CD8-positive, alpha-beta memory T cell (primary cell): ENCODE results near the gene MYO3B. TPM values are rescaled to one million over a fixed set of nuclear protein-coding genes. Genes with fewer than 3 reads are reported as not detected.
A peak's percentile ranks its signal among the peaks of the same experiment; 100 is the strongest.

Experiments
- CTCF ChIA-PET: fragments of 350-600 bp; sonication (Branson Sonifier 250); formaldehyde crosslinking; loops from one replicate; lab custom pipeline; 2021; ENCODE audit warnings: antibody characterized with exemption; lab: Charles Lee
- POLR2A ChIA-PET: fragments of 350-600 bp; sonication (Branson Sonifier 250); formaldehyde crosslinking; loops from one replicate; lab custom pipeline; 2021; ENCODE audit warnings: antibody characterized with exemption; lab: Charles Lee
- DNase-seq, 5 donors: peaks; one replicate each; pipeline versions ENCODE4 v3.0.0 to v3.0.0-alpha.2; 2020 to 2022; ENCODE audit warnings: mixed read lengths in 1 of 5
- H3K27ac ChIP-seq: one replicate; pipeline ENCODE4 v1.7.0; 2013; ENCODE audit warnings: low read depth, mild to moderate bottlenecking, low read length, moderate library complexity
- H3K27me3 ChIP-seq: 2 replicates; pipeline ENCODE4 v1.7.0; 2013; ENCODE audit warnings: low read length, mild to moderate bottlenecking; ENCODE audit not compliant: insufficient read depth, poor library complexity, severe bottlenecking
- H3K36me3 ChIP-seq: 2 replicates; pipeline ENCODE4 v1.7.0; 2013; ENCODE audit warnings: mild to moderate bottlenecking, low read length, moderate library complexity; ENCODE audit not compliant: insufficient read depth
- H3K4me1 ChIP-seq: 2 replicates; pipeline ENCODE4 v1.7.0; 2013; ENCODE audit warnings: mild to moderate bottlenecking, low read length, moderate library complexity; ENCODE audit not compliant: insufficient read depth
- H3K4me3 ChIP-seq: 2 replicates; pipeline ENCODE4 v1.7.0; 2013; ENCODE audit warnings: mild to moderate bottlenecking, low read length
- H3K9me3 ChIP-seq: 2 replicates; pipeline ENCODE4 v1.7.0; 2013; ENCODE audit warnings: mild to moderate bottlenecking, low read length
- H3K27ac Mint-ChIP-seq, 8 donors: one replicate each; pipeline ENCODE4 v1.8.0; 2020 to 2021; ENCODE audit warnings: mixed read lengths in 8 of 8, mild to moderate bottlenecking in 6 of 8, inconsistent platforms in 3 of 8, moderate library complexity in 3 of 8
- H3K27me3 Mint-ChIP-seq, 2 donors: one replicate each; pipeline ENCODE4 v1.8.0; 2020 to 2021; ENCODE audit warnings: mixed read lengths in 2 of 2, mild to moderate bottlenecking in 1 of 2, moderate library complexity in 1 of 2
- H3K36me3 Mint-ChIP-seq, 3 donors: one replicate each; pipeline ENCODE4 v1.8.0; 2020 to 2021; ENCODE audit warnings: mixed read lengths in 3 of 3, inconsistent platforms in 1 of 3, mild to moderate bottlenecking in 1 of 3
- H3K4me1 Mint-ChIP-seq, 3 donors: one replicate each; pipeline ENCODE4 v1.8.0; 2020 to 2021; ENCODE audit warnings: mixed read lengths in 3 of 3, inconsistent platforms in 1 of 3, mild to moderate bottlenecking in 1 of 3
- H3K4me3 Mint-ChIP-seq, 7 donors: one replicate each; pipeline ENCODE4 v1.8.0; 2020 to 2021; ENCODE audit warnings: mixed read lengths in 7 of 7, mild to moderate bottlenecking in 6 of 7, moderate library complexity in 4 of 7, inconsistent platforms in 2 of 7
- H3K9me3 Mint-ChIP-seq, 5 donors: one replicate each; pipeline ENCODE4 v1.8.0; 2020 to 2022; ENCODE audit warnings: mixed read lengths in 5 of 5, mild to moderate bottlenecking in 3 of 5, moderate library complexity in 2 of 5, inconsistent platforms in 1 of 5
- polyA plus RNA-seq: library from polyadenylated mRNA; unstranded; fragments of 300-500 nt; fragmentation: Illumina TruSeq; gene quantifications from one replicate; pipeline ENCODE4 v1.2.3, GENCODE V29; 2021
- total RNA-seq, 2 experiments: library from RNA; stranded (reverse); gene quantifications; one replicate each; pipeline ENCODE4 v1.2.3, GENCODE V29; 2021

The MYO3B gene
- total and polyA plus RNA-seq, 3 experiments from 2014 or later = 0.08 to 0.33 (median 0.18) TPM

- Mint-ChIP-seq H3K4me1 (peaks cover 7 to 17% (median 10%) of the 10 kb centered on the region in 3 donors), H3K27me3 (peaks cover 3 to 5% of the 10 kb centered on the region in 2 donors), H3K9me3 (no peaks in the 10 kb centered on the region), H3K36me3 (no peaks in the 10 kb centered on the region), H3K27ac (no peak overlapping the region), H3K4me3 (no peak overlapping the region)
- POLR2A ChIA-PET = no interaction called here
- Histone ChIP-seq H3K36me3 (no peaks in the 10 kb centered on the region), H3K27me3 (no peaks in the 10 kb centered on the region), H3K4me3 (no peak overlapping the region), H3K27ac (no peak overlapping the region), H3K4me1 (no peaks in the 10 kb centered on the region), H3K9me3 (no peaks in the 10 kb centered on the region)
- CTCF ChIA-PET = no interaction called here
- no peak for DNase-seq
These were observed 497.8 kb downstream of the MYO3B start for GRCh38 chr2:170675701-170676100.

DNA sequence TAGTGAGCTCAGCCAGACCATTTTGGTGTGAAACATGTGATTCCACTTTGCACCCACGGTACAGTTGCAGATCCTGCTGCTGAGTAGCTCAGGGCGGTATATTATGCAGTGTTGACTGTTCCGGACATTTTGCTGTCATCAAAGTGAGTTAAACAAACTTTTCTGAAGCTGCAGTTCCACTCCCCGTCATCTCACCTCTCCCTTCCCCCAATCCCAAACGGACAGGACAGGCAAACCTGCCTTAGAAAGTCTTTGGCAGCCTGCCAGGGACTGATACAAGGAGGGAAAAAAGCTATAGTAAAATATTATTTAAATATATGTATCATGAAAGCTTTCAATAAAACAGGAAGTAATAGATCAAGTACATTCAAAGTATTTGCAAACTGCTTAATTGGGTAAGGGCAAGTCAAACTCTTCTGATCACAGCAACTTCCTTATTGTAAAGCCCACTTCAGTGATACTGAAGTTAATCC is 501.7 kb downstream of the MYO3B start:
- no peak overlapping the region for H3K27ac ChIP-seq
- ChIA-PET POLR2A (no interaction called here), CTCF (no interaction called here)
- no peaks in the 10 kb centered on the region for H3K9me3 ChIP-seq
- DNase-seq = no peak
- Mint-ChIP-seq H3K9me3 (no peaks in the 10 kb centered on the region), H3K36me3 (no peaks in the 10 kb centered on the region), H3K27ac (no peak overlapping the region), H3K4me1 (peaks cover 7 to 18% (median 10%) of the 10 kb centered on the region in 3 donors), H3K4me3 (peak overlapping the region in 2 of 7 donors; percentile 11 to 26), H3K27me3 (peaks cover 8 to 20% of the 10 kb centered on the region in 2 donors)
- no peak overlapping the region for H3K4me3 ChIP-seq
- no peaks in the 10 kb centered on the region for H3K27me3 ChIP-seq
- no peaks in the 10 kb centered on the region for H3K36me3 ChIP-seq
- H3K4me1 ChIP-seq = no peaks in the 10 kb centered on the region

DNA sequence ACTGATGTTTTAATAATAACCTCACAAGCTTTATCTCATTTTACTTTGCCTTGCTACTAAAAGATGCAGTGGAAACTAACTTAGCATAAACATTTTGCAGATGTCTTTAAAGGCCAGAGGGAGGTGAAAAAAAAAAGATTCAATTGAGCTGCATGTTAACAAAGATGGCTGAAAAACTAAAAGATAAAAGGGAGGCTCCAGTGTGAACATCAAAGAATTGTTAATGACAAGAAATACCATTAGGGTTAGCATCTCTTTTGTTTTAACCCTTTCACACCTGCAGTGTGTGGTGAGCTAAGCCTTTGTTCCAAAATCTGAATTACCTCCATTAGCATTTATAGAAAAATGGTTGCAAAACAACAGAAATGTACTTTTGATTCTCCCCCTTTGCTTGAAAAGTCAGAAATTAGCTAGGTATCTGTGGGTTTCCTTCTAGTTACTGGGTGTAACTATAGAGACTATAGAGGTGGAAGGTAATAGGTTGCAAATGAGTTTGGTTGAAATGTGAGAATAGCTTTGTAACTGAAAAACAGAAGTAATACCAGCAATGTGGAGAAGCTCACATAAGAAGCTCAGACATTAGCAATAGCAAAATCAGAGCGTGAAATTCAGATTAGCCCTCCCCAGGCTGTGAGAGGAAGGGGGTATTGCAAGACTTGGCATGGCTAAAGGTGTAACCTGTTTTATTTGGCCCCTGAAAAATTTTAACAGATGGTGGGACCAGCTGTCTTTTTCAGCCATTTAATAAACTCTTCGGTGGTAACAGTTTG is 502.4 kb downstream of the MYO3B start:
- Mint-ChIP-seq H3K4me3 (no peak overlapping the region), H3K27ac (peak overlapping the region in 1 of 8 donors; percentile 35), H3K27me3 (peaks cover 8 to 20% of the 10 kb centered on the region in 2 donors), H3K36me3 (no peaks in the 10 kb centered on the region), H3K4me1 (peaks cover 7 to 18% (median 10%) of the 10 kb centered on the region in 3 donors), H3K9me3 (no peaks in the 10 kb centered on the region)
- ChIA-PET CTCF (interaction anchor here (0.9 kb wide), 1 partner anchor 271 kb away, joined by 3 read pairs; no protein-coding TSS in a partner anchor), POLR2A (no interaction called here)
- DNase-seq = no peak
- H3K9me3 ChIP-seq = no peaks in the 10 kb centered on the region
- no peak overlapping the region for H3K4me3 ChIP-seq
- H3K27me3 ChIP-seq = no peaks in the 10 kb centered on the region
- H3K27ac ChIP-seq = no peak overlapping the region
- no peaks in the 10 kb centered on the region for H3K36me3 ChIP-seq
- no peaks in the 10 kb centered on the region for H3K4me1 ChIP-seq

- CTCF ChIA-PET = interaction anchor here (0.9 to 1.0 kb wide), 2 partner anchors 25 to 272 kb away, joined by 3 read pairs; no protein-coding TSS in a partner anchor
- H3K27me3 Mint-ChIP-seq = peaks cover 8 to 20% of the 10 kb centered on the region in 2 donors
- Histone ChIP-seq H3K27ac (no peak overlapping the region), H3K9me3 (no peaks in the 10 kb centered on the region), H3K4me3 (no peak overlapping the region), H3K36me3 (no peaks in the 10 kb centered on the region), H3K4me1 (no peaks in the 10 kb centered on the region), H3K27me3 (no peaks in the 10 kb centered on the region)
- peaks cover 7 to 18% (median 10%) of the 10 kb centered on the region in 3 donors for H3K4me1 Mint-ChIP-seq
- no peak overlapping the region for H3K4me3 Mint-ChIP-seq
- H3K27ac Mint-ChIP-seq = no peak overlapping the region
- no peaks in the 10 kb centered on the region for H3K36me3 Mint-ChIP-seq
- no peaks in the 10 kb centered on the region for H3K9me3 Mint-ChIP-seq
- POLR2A ChIA-PET = no interaction called here
- DNase-seq = no peak
These were observed 503.4 kb downstream of the MYO3B start for GRCh38 chr2:170681311-170681710.

- H3K36me3 Mint-ChIP-seq = no peaks in the 10 kb centered on the region
- H3K27ac ChIP-seq = no peak overlapping the region
- no peaks in the 10 kb centered on the region for H3K9me3 ChIP-seq
- no peak for DNase-seq
- H3K27me3 ChIP-seq = no peaks in the 10 kb centered on the region
- H3K4me1 Mint-ChIP-seq = peaks cover 0 to 2% (median 0%) of the 10 kb centered on the region in 3 donors
- no peak overlapping the region for H3K27ac Mint-ChIP-seq
- H3K36me3 ChIP-seq = no peaks in the 10 kb centered on the region
- peaks cover 8 to 20% of the 10 kb centered on the region in 2 donors for H3K27me3 Mint-ChIP-seq
- POLR2A ChIA-PET = no interaction called here
- no peaks in the 10 kb centered on the region for H3K4me1 ChIP-seq
- CTCF ChIA-PET = no interaction called here
- H3K9me3 Mint-ChIP-seq = peaks cover 0 to 2% (median 0%) of the 10 kb centered on the region in 5 donors
- H3K4me3 ChIP-seq = no peak overlapping the region
- no peak overlapping the region for H3K4me3 Mint-ChIP-seq
These were observed 507.6 kb downstream of the MYO3B start for GRCh38 chr2:170685591-170685990.

GRCh38 chr2:170689481-170689880 is 511.5 kb downstream of the MYO3B start:
- Histone ChIP-seq H3K4me1 (no peaks in the 10 kb centered on the region), H3K27me3 (no peaks in the 10 kb centered on the region), H3K27ac (no peak overlapping the region), H3K9me3 (no peaks in the 10 kb centered on the region), H3K36me3 (no peaks in the 10 kb centered on the region), H3K4me3 (no peak overlapping the region)
- ChIA-PET POLR2A (no interaction called here), CTCF (no interaction called here)
- H3K4me3 Mint-ChIP-seq = no peak overlapping the region
- no peaks in the 10 kb centered on the region for H3K36me3 Mint-ChIP-seq
- no peak overlapping the region for H3K27ac Mint-ChIP-seq
- H3K4me1 Mint-ChIP-seq = no peaks in the 10 kb centered on the region
- peaks cover 0 to 9% of the 10 kb centered on the region in 2 donors for H3K27me3 Mint-ChIP-seq
- no peak for DNase-seq
- peaks cover 0 to 2% (median 0%) of the 10 kb centered on the region in 5 donors for H3K9me3 Mint-ChIP-seq

DNA sequence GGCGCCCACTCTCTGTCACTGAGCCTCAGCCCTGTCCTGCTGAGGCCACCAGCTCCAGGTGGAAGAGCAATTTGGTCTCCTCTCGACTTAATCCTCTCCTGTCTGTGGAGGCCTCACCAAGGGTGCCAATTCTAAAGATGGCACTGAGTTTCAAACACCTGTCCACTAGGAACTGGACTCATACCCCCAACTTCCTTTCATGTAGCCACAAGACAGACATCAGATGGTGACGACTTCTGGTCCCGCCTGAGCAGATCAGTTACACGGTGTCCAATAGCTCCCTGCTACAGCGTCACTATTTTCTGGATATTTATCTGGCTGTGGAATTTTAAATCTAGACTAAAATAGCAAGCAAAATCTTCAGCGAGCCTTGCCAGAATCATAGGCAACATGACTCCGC is 512.7 kb downstream of the MYO3B start:
- no peak for DNase-seq
- no peaks in the 10 kb centered on the region for H3K9me3 ChIP-seq
- H3K27me3 ChIP-seq = peaks cover 4% of the 10 kb centered on the region
- H3K27me3 Mint-ChIP-seq = peaks cover 6 to 12% of the 10 kb centered on the region in 2 donors
- H3K27ac Mint-ChIP-seq = no peak overlapping the region
- H3K4me1 ChIP-seq = no peaks in the 10 kb centered on the region
- H3K36me3 Mint-ChIP-seq = no peaks in the 10 kb centered on the region
- no peaks in the 10 kb centered on the region for H3K36me3 ChIP-seq
- no peak overlapping the region for H3K4me3 ChIP-seq
- peaks cover 0 to 5% (median 0%) of the 10 kb centered on the region in 5 donors for H3K9me3 Mint-ChIP-seq
- H3K27ac ChIP-seq = no peak overlapping the region
- POLR2A ChIA-PET = no interaction called here
- CTCF ChIA-PET = no interaction called here
- no peaks in the 10 kb centered on the region for H3K4me1 Mint-ChIP-seq
- no peak overlapping the region for H3K4me3 Mint-ChIP-seq

GRCh38 chr2:170694316-170694715 is 516.4 kb downstream of the MYO3B start:
- ChIA-PET CTCF (no interaction called here), POLR2A (no interaction called here)
- no peaks in the 10 kb centered on the region for H3K4me1 Mint-ChIP-seq
- H3K4me3 ChIP-seq = no peak overlapping the region
- H3K9me3 ChIP-seq = no peaks in the 10 kb centered on the region
- no peaks in the 10 kb centered on the region for H3K36me3 Mint-ChIP-seq
- no peak overlapping the region for H3K27ac ChIP-seq
- H3K9me3 Mint-ChIP-seq = peaks cover 0 to 3% (median 0%) of the 10 kb centered on the region in 5 donors
- DNase-seq = no peak
- peaks cover 4% of the 10 kb centered on the region for H3K27me3 ChIP-seq
- no peaks in the 10 kb centered on the region for H3K36me3 ChIP-seq
- no peak overlapping the region for H3K27ac Mint-ChIP-seq
- H3K4me3 Mint-ChIP-seq = no peak overlapping the region
- H3K27me3 Mint-ChIP-seq = peaks cover 10 to 28% of the 10 kb centered on the region in 2 donors
- H3K4me1 ChIP-seq = no peaks in the 10 kb centered on the region
